Endothelial cell (in vitro differentiated cells): Measurements from ENCODE around the gene DYNC1I1. TPM values are rescaled to one million over a fixed set of nuclear protein-coding genes. Genes with fewer than 3 reads are reported as not detected.

Experiments used
- DNase-seq: peaks from one replicate; pipeline ENCODE4 v3.0.0; 2021; ENCODE audit warnings: low spot score
- H3K27ac Mint-ChIP-seq: one replicate; pipeline ENCODE4 v1.8.0; 2021; ENCODE audit warnings: mixed read lengths, inconsistent platforms; ENCODE audit not compliant: unreplicated experiment
- H3K27me3 Mint-ChIP-seq: one replicate; pipeline ENCODE4 v1.8.0; 2021; ENCODE audit warnings: mild to moderate bottlenecking, moderate library complexity, mixed read lengths, inconsistent platforms; ENCODE audit not compliant: unreplicated experiment
- H3K36me3 Mint-ChIP-seq: one replicate; pipeline ENCODE4 v1.8.0; 2021; ENCODE audit warnings: mild to moderate bottlenecking, low read depth, mixed read lengths, inconsistent platforms; ENCODE audit not compliant: unreplicated experiment
- H3K4me1 Mint-ChIP-seq: one replicate; pipeline ENCODE4 v1.8.0; 2021; ENCODE audit warnings: mild to moderate bottlenecking, mixed read lengths, inconsistent platforms; ENCODE audit not compliant: unreplicated experiment
- H3K4me3 Mint-ChIP-seq: one replicate; pipeline ENCODE4 v1.8.0; 2021; ENCODE audit warnings: mild to moderate bottlenecking, mixed read lengths, inconsistent platforms; ENCODE audit not compliant: unreplicated experiment
- H3K9me3 Mint-ChIP-seq: one replicate; pipeline ENCODE4 v1.8.0; 2021; ENCODE audit warnings: mixed read lengths, inconsistent platforms; ENCODE audit not compliant: unreplicated experiment
- long read RNA-seq: library from polyadenylated mRNA; unstranded; transcript quantifications from one replicate; pipeline ENCODE4 v2.0.0, GENCODE V29; 2020; ENCODE audit not compliant: unreplicated experiment
- total RNA-seq: library from RNA; stranded (reverse); fragmentation: NEBNext Ultra II Directional; extraction: Animal tissue kit (Norgen Biotek cat#: 25700); gene quantifications from one replicate; pipeline ENCODE4 v1.2.1, GENCODE V29; 2021; ENCODE audit not compliant: unreplicated experiment
- TF ChIP-seq, protein P1 (sequence below): fragments of 200-600 bp; sonication (generic); IDR thresholded peaks from one replicate; pipeline ENCODE4 v1.5.0; 2021; ENCODE audit warnings: antibody characterized with exemption; ENCODE audit not compliant: unreplicated experiment

The DYNC1I1 gene
- 3.1 TPM for total RNA-seq
- long read RNA-seq, partial matches to known transcripts, result 1 of 5 reads
- long read RNA-seq, other reads (novel, unspliced or antisense), result 1 of 5 reads

DNA sequence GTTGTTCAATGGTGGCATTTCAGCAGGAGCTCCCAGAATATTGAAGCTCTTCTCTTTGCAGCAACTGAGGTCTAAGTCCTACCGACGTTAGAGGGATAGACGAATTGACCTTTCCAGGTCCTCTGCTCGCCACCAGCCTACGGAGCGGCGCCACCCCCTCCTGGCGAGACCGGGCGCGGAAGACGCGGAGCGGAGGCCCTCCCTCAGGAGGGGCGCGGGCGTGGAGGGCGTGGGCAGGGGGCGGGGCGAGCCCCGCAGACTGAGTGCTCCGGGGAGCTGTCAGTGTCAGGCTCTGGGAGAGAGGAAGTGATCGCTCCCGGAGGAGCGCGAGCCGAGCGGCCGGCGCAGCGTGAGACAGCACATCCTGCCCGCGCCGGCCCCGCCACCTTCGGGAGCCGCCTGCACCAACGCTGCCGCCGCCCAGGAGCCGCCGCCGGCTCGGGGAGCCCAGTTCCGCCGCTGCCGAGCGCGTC is at the start of gene DYNC1I1:
Gene DYNC1I1, plus strand, starts transcription at position 257 of the 473 bp plus-strand sequence. CDS start 32,176 bp downstream, outside the sequence.
- Mint-ChIP-seq H3K9me3 (no peaks in the 10 kb centered on the region), H3K4me3 (peak within 1 kb of the TSS; percentile 93), H3K27ac (no peak within 1 kb of the TSS), H3K36me3 (no peaks in the 10 kb centered on the region), H3K27me3 (peaks cover 9% of the 10 kb centered on the region), H3K4me1 (peaks cover 8% of the 10 kb centered on the region)
- DNase-seq, result peak; percentile 69
- TF ChIP-seq, protein P1, sequence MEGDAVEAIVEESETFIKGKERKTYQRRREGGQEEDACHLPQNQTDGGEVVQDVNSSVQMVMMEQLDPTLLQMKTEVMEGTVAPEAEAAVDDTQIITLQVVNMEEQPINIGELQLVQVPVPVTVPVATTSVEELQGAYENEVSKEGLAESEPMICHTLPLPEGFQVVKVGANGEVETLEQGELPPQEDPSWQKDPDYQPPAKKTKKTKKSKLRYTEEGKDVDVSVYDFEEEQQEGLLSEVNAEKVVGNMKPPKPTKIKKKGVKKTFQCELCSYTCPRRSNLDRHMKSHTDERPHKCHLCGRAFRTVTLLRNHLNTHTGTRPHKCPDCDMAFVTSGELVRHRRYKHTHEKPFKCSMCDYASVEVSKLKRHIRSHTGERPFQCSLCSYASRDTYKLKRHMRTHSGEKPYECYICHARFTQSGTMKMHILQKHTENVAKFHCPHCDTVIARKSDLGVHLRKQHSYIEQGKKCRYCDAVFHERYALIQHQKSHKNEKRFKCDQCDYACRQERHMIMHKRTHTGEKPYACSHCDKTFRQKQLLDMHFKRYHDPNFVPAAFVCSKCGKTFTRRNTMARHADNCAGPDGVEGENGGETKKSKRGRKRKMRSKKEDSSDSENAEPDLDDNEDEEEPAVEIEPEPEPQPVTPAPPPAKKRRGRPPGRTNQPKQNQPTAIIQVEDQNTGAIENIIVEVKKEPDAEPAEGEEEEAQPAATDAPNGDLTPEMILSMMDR, result no peak

DNA sequence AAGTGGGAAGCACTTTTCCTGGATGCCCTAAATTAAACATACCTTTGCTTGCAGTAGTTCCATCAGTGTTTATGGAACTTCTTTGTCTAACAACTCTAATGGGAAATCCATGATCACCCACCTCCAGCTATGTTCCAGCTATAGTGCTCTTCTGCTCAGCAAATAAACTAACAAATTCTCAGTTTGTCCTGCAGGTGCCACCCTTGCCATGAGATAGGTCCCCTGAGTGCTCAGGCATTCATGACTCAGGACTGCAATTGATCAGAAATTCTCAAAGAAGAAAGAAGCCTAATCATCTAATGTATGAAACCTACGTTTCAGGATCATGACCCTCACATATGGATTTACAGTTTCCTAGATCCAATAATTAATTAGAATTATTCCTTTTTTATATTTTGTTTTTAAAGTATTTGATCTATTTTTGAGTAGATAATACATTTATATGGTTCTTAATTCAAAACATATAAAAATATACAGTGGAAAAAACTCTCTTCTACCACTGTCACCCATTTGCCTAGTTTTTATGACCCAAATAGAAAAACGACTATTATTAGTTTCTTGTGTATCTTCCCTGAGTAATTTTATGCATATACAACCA is 48.7 kb upstream of the DYNC1I1 start:
- no peak overlapping the region for H3K27ac Mint-ChIP-seq
- H3K4me1 Mint-ChIP-seq, result no peaks in the 10 kb centered on the region
- H3K9me3 Mint-ChIP-seq, result no peaks in the 10 kb centered on the region
- H3K36me3 Mint-ChIP-seq, result no peaks in the 10 kb centered on the region
- TF ChIP-seq, protein P1, result peak; percentile 71
- peaks cover 2% of the 10 kb centered on the region for H3K27me3 Mint-ChIP-seq
- peak; percentile 56 for DNase-seq
- H3K4me3 Mint-ChIP-seq, result no peak overlapping the region

DNA sequence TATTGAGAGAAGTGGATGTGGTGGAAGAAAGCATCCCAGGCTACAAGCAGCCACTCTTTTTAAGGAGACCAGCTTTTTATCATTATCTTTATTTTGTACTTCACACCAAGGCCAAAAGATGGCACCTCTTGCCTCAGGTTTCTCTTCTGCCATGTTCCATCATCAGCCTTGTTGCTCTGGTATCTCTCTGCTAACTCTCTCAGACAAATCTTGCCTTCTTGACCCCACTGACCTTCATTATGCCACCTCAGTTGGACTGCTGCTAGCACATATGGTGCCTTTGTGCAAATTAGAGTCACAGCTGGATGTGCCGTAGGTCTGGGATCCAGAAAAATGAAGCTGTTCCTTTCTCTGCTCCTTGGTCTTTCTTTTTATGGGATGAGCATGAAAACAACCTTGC is 47.1 kb upstream of the DYNC1I1 start:
- DNase-seq, result no peak
- H3K27me3 Mint-ChIP-seq, result peaks cover 2% of the 10 kb centered on the region
- TF ChIP-seq, protein P1, result no peak
- no peaks in the 10 kb centered on the region for H3K4me1 Mint-ChIP-seq
- H3K36me3 Mint-ChIP-seq, result no peaks in the 10 kb centered on the region
- no peaks in the 10 kb centered on the region for H3K9me3 Mint-ChIP-seq
- no peak overlapping the region for H3K4me3 Mint-ChIP-seq
- H3K27ac Mint-ChIP-seq, result no peak overlapping the region

DNA sequence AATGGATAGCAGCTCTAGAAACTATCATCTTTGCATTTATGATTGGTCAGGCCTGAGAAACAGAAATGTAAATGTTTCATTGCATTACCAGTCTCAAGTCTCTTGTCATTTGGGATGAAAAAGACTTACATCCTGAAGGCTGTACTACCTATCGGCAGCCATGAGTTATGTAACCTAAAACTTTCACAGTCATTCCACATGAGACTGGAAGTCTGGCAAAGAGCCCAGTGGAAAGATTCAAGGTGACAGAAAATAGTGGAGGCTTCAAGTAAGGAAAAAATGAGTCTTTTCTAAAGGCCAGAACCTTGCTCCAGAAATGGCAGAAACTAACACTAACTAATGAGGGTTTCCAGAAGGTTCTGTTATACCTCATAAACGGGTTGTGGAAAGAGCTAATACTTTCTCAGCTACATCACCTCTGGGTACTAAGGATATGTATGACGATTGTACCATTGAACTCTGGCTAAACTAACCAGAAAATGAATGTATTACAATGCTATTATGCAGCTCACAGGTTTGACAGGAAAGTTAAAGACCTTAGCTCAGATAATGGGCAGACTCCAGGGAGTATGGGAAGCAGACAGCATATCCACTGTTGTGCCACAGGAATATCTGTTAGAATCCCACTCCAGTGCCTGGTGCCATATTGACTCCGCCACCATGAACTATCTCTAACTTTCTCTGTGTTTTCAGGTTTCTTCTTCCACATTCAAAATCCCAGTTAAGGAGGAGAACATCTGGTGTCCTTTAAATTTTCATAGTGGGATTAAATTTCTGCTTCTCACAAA is 41.7 kb upstream of the DYNC1I1 start:
- no peak for DNase-seq
- H3K27me3 Mint-ChIP-seq, result no peaks in the 10 kb centered on the region
- H3K36me3 Mint-ChIP-seq, result no peaks in the 10 kb centered on the region
- no peak overlapping the region for H3K27ac Mint-ChIP-seq
- no peaks in the 10 kb centered on the region for H3K4me1 Mint-ChIP-seq
- no peaks in the 10 kb centered on the region for H3K9me3 Mint-ChIP-seq
- no peak overlapping the region for H3K4me3 Mint-ChIP-seq
- TF ChIP-seq, protein P1, result no peak

DNA sequence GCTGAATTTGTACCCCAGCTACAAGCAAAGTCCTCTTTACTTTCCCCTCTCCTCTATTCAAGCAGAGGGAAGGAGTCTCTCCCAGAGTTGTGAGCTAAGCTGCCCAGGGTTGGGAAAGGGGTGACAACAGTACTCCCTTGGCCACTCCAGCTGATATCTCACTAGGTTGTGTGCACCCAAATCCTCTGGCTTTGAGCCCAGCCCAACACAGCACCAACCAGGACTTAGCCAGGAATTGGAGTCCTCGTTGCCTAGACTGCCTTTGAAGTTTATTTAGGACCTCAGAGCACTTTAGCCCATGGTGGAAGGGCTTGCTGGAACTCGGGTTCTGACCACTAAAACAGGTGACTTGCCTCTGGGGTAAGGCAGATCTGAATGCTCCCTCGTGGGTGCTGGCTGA is 35.7 kb upstream of the DYNC1I1 start:
- Mint-ChIP-seq H3K4me1 (no peaks in the 10 kb centered on the region), H3K27ac (no peak overlapping the region), H3K9me3 (no peaks in the 10 kb centered on the region), H3K36me3 (no peaks in the 10 kb centered on the region), H3K27me3 (no peaks in the 10 kb centered on the region), H3K4me3 (no peak overlapping the region)
- TF ChIP-seq, protein P1, result no peak
- DNase-seq, result no peak
